Dendritic cell treated with granulocyte-macrophage colony-stimulating factor and Interleukin-4, amounts not matched to agents 40 ng/mL and 50 ng/mL, for 4 days (primary cell): ENCODE data around the gene RNF144B.
"Not testable (repeated sequence)": the region's sequence is repeated elsewhere in the genome, so short reads cannot be mapped to it uniquely, and the experiment has no call there.

Experiments used
- H3K27ac Mint-ChIP-seq: one replicate; pipeline ENCODE4 v1.8.0; 2022; ENCODE audit warnings: mild to moderate bottlenecking, mixed read lengths
- H3K27me3 Mint-ChIP-seq: one replicate; pipeline ENCODE4 v1.8.0; 2022; ENCODE audit warnings: mild to moderate bottlenecking, mixed read lengths
- H3K36me3 Mint-ChIP-seq: one replicate; pipeline ENCODE4 v1.8.0; 2022; ENCODE audit warnings: low read depth, mixed read lengths
- H3K4me1 Mint-ChIP-seq: one replicate; pipeline ENCODE4 v1.8.0; 2022; ENCODE audit warnings: low read depth, mixed read lengths
- H3K4me3 Mint-ChIP-seq: one replicate; pipeline ENCODE4 v1.8.0; 2022; ENCODE audit warnings: mild to moderate bottlenecking, moderate library complexity, mixed read lengths
- H3K9me3 Mint-ChIP-seq: one replicate; pipeline ENCODE4 v1.8.0; 2022; ENCODE audit warnings: mixed read lengths
- intact Hi-C: fragments of 100-400 bp; cut with micrococcal nuclease; formaldehyde crosslinking; loops from one replicate; pipeline ENCODE4 v1.15.0; 2022

The RNF144B gene

DNA sequence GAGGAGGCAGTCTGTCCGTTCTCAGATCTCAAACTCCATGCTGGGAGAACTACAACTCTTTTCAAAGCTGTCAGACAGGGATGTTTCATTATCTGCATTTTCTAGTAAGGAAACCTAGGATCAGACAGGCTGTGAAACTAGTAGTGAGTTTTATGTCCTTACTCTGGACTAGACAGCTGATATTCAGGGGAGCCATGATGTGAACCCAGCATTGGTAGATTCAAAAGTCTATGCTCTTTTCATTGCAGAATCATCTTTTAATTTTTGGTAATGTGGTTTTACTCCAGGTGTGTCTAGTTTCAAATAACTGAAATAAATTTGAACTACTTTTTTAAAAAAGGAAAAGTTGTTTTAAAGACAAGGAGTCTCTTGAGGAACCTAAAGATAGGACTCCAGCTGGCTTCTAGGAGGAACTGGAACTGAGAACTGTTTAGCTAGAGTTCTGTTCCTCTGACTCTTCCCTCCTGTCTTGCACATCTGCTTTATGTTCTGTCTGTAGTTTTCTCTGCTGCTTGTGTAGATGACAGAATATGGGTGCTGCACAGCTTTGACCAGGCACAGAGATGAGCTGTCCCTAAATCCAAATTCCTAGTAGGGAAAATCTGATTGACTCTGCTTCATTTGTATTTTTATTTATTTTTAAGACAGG, 27.8 kb upstream of the RNF144B start:
- Mint-ChIP-seq H3K4me1 (peaks cover 52% of the 10 kb centered on the region), H3K9me3 (no peaks in the 10 kb centered on the region), H3K27me3 (no peaks in the 10 kb centered on the region), H3K4me3 (peak overlapping the region; percentile 2), H3K36me3 (peaks cover 11% of the 10 kb centered on the region), H3K27ac (peak overlapping the region; percentile 93)
- intact Hi-C loops = loop anchor here (1.0 kb wide), 1 partner anchor 9 kb away; no protein-coding TSS in a partner anchor

DNA sequence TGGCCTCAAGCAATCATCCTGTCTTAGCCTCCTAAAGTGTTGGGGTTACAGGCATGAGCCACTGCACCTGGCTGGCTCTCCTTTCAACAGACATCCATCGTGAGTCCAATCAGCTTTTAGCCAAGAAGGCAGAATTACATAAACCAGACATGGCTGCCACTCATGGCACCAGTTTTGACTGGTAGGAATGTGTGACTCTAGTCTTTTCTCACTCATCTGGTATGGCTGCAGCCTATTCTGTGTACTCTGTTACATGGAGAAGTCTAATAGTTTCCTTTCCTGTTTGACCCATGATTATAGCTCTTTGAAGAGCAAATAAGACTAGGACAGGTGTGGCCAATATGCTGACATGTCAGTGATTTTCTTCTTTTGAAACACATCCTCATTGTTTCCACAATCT, 27.0 kb upstream of the RNF144B start:
- H3K9me3 Mint-ChIP-seq = peaks cover 1% of the 10 kb centered on the region
- H3K36me3 Mint-ChIP-seq = peaks cover 11% of the 10 kb centered on the region
- H3K4me3 Mint-ChIP-seq = no peak overlapping the region
- no peaks in the 10 kb centered on the region for H3K27me3 Mint-ChIP-seq
- H3K4me1 Mint-ChIP-seq = peaks cover 51% of the 10 kb centered on the region
- peak overlapping the region; percentile 93 for H3K27ac Mint-ChIP-seq
- intact Hi-C loops = no loop called here

DNA sequence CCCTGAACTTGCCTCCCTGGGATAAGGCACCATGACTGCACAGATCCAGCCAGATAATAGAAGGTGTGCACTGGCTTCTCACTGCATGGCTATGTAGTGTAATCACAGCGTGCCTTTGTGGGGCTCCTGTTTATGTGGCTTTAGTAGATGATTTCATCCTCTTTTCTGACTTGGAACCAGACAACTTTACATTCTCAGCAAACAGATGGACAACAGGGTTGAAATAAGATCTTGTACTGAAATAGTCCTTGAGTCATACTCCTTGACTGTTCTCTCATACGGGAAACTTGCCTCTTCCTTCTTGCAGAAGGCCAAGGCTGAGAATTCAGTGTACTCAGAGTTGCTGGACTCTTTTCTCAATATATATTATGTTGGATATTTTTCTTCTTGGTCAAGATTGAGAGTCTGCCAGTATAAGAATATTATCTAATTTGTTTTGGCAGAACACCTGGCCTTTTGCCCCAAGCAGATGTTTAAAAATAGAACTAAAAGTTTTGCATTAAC, 25.0 kb upstream of the RNF144B start:
- intact Hi-C loops = no loop called here
- Mint-ChIP-seq H3K27me3 (no peaks in the 10 kb centered on the region), H3K27ac (no peak overlapping the region), H3K4me1 (peaks cover 32% of the 10 kb centered on the region), H3K4me3 (no peak overlapping the region), H3K9me3 (peaks cover 9% of the 10 kb centered on the region), H3K36me3 (peaks cover 11% of the 10 kb centered on the region)

DNA sequence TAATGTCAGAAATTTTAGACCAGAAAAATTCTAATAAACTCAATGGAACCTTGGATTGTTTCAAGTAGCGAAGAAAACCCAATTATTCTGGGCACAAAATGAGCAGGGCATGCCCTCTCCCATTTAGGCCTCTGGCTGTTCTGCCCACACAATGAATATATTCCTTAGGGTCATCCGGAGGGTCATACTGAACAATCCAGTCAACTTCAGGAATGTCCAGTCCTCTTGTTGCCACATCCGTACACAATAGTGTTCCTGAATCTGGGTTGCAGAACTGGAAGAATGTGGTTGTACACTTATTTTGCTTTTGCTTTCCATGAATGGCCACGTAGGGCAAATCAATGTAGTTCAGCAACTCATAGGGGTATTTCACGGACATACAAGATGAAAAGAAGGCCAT, 23.4 kb upstream of the RNF144B start:
- Mint-ChIP-seq H3K4me3 (no peak overlapping the region), H3K9me3 (peaks cover 17% of the 10 kb centered on the region), H3K27me3 (no peaks in the 10 kb centered on the region), H3K27ac (no peak overlapping the region), H3K4me1 (peaks cover 20% of the 10 kb centered on the region), H3K36me3 (no peaks in the 10 kb centered on the region)
- intact Hi-C loops = no loop called here

DNA sequence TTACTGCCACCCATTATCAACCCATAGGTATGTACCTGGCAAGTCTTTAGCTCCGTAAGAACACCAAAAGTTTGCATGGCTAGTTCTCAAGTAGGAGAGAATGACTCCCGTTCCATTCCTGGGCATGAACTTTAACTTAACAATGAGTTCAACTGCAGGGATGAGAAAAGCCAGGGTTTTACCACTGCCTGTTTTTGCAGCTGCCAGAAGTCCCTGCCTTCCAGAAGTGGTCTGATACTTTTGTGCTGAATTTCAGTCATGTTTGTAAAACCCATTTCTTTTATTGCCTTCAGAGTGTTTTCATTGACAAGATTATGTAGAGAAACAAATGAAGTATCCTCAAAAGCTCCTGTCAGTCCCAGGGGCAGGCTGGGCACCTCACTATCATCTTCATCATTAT, 22.6 kb upstream of the RNF144B start:
- H3K27me3 Mint-ChIP-seq, H3K36me3 Mint-ChIP-seq, H3K27ac Mint-ChIP-seq, intact Hi-C loops, H3K4me3 Mint-ChIP-seq: not testable (repeated sequence)
- peaks cover 17% of the 10 kb centered on the region for H3K9me3 Mint-ChIP-seq
- H3K4me1 Mint-ChIP-seq = peaks cover 14% of the 10 kb centered on the region

DNA sequence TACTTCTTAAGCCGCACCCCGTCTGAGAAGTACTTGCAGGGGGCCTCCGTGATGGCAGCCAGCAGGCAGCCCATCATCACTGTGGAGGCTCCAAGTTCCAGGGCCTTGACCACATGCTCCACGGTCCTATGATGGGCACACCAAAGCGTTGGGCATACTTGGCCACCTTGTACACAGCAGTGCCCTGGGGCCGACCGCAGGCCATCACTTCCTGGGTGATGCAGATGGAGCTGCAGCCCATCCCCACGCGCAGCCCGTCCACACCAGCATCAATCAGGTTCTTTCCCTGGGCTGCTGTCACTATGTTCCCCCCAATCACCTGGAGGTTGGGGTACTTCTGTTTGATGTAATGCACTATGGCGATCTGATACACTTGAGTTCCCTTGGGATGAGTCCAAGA, 19.8 kb upstream of the RNF144B start:
- no peaks in the 10 kb centered on the region for H3K27me3 Mint-ChIP-seq
- peaks cover 6% of the 10 kb centered on the region for H3K4me1 Mint-ChIP-seq
- peaks cover 17% of the 10 kb centered on the region for H3K9me3 Mint-ChIP-seq
- H3K36me3 Mint-ChIP-seq = no peaks in the 10 kb centered on the region
- intact Hi-C loops = no loop called here
- no peak overlapping the region for H3K4me3 Mint-ChIP-seq
- no peak overlapping the region for H3K27ac Mint-ChIP-seq

DNA sequence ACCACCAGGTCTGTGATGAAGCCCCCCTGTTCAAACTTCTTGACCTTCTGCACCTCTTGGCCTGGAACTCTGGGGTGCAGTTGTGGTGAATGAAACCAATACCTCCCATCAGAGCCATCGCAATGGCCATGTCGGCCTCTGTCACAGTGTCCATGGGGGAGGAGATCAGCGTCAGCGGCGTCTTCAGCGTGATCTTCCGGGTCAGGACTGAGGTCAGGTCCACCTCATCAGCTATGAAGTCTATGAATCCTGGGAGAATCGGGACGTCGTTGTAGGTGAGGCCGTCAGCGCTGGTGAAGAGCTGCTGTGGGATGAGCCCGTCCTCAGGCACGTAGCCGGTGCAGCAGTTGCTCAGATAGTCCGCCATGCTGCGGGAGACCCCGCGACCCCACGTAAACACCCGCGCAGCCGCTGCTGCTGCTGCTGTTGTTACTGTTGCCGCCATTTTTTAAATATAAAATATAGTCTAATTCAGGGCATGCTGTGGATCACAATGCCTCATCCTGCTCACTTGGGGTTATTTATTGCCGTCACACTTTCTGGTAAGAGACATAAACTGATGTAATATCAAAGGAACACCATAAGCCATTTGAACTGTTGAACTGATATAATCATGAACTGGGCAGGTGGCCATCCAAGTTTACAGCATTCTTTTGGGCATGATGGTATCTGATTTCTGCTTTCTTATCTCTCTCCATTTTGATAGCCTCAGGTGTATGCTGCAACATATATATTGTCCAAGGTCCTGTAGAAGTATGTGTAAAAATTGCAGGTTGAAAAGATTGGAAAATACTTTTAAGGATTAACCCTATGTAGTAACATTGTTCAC, 18.7 kb upstream of the RNF144B start:
- no peaks in the 10 kb centered on the region for H3K36me3 Mint-ChIP-seq
- intact Hi-C loops = no loop called here
- peaks cover 6% of the 10 kb centered on the region for H3K4me1 Mint-ChIP-seq
- H3K9me3 Mint-ChIP-seq = peaks cover 17% of the 10 kb centered on the region
- H3K27ac Mint-ChIP-seq = no peak overlapping the region
- no peak overlapping the region for H3K4me3 Mint-ChIP-seq
- no peaks in the 10 kb centered on the region for H3K27me3 Mint-ChIP-seq

DNA sequence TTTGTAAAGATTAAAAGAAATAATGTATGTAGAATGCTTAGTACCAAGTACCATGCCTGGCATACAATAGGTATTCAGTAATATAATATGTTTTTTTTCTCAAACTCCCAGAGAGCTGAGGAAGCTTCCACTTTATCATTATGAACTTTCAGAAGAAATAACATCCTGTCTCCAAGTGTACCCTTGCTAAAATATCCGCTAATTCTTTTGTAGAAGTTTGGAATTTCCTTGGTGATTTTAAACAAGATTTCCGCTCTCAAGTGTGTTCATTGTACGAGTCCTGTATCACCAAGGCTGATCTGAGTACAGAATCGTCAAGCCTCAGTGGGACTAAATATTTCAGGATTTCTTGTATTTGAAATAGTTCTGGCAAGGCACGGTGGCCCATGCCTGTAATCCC, 16.1 kb upstream of the RNF144B start:
- H3K27ac Mint-ChIP-seq = no peak overlapping the region

DNA sequence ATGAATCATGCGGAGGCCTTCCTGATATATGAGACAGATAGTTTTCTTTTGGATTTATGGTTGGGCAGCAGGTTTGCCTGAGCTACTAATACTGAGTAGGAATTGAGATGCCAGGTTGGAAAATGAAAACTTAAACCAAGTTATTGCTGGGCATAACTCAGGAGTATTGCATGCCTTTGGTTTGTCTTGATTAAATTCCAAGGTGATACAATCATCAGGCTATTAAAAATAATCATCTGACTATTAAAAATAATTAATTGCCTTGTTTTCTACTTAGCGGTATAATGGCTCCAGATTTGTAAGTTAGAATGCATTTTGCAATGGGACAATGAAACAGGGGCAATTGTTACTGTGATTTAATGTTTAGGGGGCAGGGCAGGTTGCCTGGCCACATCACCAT, 15.5 kb upstream of the RNF144B start:
- Mint-ChIP-seq H3K27me3 (no peaks in the 10 kb centered on the region), H3K4me1 (peaks cover 6% of the 10 kb centered on the region), H3K4me3 (no peak overlapping the region), H3K9me3 (peaks cover 8% of the 10 kb centered on the region), H3K27ac (no peak overlapping the region), H3K36me3 (no peaks in the 10 kb centered on the region)
- intact Hi-C loops = no loop called here

More for the DNA sequence above, 16.1 kb upstream of the RNF144B start:
- Mint-ChIP-seq H3K9me3 (peaks cover 8% of the 10 kb centered on the region), H3K4me3 (no peak overlapping the region), H3K4me1 (peaks cover 6% of the 10 kb centered on the region), H3K36me3 (no peaks in the 10 kb centered on the region), H3K27me3 (no peaks in the 10 kb centered on the region)
- intact Hi-C loops = no loop called here

DNA sequence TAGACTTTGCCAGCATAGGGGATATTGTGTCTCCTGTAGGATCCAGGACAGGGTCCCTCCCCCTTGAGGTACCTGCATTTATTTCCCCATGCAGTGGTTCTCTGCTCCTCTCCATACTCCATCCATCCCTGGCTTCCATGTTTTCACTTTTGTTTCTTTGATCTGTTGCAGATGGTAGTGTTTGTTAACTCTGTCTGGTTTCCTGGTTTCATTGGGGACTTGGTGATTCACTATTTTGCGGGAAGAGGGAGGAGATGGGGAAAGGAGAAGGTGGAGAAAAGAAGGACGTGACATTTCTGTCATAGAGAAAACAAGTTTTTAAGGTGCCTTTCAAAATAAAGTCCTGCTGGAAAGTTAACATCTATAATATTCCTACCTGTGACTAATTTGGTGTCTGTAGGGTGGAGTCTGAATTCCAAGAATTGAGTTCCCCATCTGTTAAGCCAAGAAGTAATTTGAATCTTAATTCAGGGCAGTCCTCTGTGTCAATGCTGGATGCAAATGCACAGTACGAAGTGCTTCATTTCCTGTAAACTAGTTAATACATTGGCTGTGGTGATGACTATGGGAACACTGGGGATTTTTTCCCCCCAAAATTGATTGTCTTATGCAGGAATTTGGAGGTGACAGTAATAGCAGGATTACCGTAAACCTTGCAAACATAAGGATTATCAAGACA, 6.9 kb upstream of the RNF144B start:
- intact Hi-C loops = loop anchor here (10.0 kb wide), 1 partner anchor 115 kb away; the partner anchor contains the start of gene DEK
- H3K4me1 Mint-ChIP-seq = peaks cover 20% of the 10 kb centered on the region
- no peak overlapping the region for H3K4me3 Mint-ChIP-seq
- no peaks in the 10 kb centered on the region for H3K9me3 Mint-ChIP-seq
- no peaks in the 10 kb centered on the region for H3K27me3 Mint-ChIP-seq
- H3K27ac Mint-ChIP-seq = peak overlapping the region; percentile 2
- no peaks in the 10 kb centered on the region for H3K36me3 Mint-ChIP-seq

DNA sequence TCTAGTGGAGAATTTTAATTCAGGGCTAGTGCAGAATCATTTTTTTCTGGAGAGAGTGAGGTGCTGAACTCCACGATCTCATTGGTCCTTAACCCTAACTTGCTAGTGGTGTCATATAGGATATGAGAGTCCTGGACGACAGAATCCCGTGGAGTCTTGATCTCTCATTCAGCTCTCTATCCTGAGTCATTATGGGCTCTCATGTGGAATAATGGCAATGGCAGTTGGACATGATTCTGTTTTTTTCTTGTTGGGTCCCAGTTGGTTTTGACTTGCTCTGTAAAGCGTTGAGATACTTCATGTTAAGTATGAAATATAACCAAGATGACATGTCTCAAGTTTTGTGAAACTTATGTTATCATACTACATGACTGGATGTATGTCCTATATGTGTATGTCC, 6.3 kb upstream of the RNF144B start:
- no peak overlapping the region for H3K27ac Mint-ChIP-seq
- H3K4me1 Mint-ChIP-seq = peaks cover 20% of the 10 kb centered on the region
- H3K27me3 Mint-ChIP-seq = no peaks in the 10 kb centered on the region
- H3K36me3 Mint-ChIP-seq = no peaks in the 10 kb centered on the region
- intact Hi-C loops = loop anchor here (10.0 kb wide), 1 partner anchor 116 kb away; the partner anchor contains the start of gene DEK
- H3K4me3 Mint-ChIP-seq = no peak overlapping the region
- H3K9me3 Mint-ChIP-seq = no peaks in the 10 kb centered on the region

DNA sequence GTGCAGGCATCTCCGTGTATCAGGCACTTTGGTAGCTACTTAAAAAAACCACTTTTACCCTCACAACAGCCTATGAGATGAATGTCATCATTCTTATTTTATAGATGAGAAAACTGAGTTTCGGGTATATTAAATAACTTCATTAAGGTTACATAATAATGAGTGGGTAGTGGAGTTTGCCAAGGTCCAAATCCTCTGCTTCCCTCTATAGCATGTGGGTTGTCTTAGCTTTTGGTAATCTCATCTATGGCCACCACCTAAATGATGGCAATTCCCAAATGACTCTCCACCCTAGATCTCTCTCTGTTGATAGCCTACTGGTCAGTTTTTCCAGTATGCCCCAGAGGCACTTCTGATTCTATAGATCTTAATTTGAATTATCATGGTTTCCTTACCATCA, 3.7 kb upstream of the RNF144B start:
- Mint-ChIP-seq H3K4me3 (no peak overlapping the region), H3K4me1 (peaks cover 32% of the 10 kb centered on the region), H3K27ac (no peak overlapping the region), H3K9me3 (no peaks in the 10 kb centered on the region), H3K27me3 (no peaks in the 10 kb centered on the region), H3K36me3 (peaks cover 13% of the 10 kb centered on the region)
- intact Hi-C loops = loop anchor here (10.0 kb wide), 1 partner anchor 119 kb away; the partner anchor contains the start of gene DEK

DNA sequence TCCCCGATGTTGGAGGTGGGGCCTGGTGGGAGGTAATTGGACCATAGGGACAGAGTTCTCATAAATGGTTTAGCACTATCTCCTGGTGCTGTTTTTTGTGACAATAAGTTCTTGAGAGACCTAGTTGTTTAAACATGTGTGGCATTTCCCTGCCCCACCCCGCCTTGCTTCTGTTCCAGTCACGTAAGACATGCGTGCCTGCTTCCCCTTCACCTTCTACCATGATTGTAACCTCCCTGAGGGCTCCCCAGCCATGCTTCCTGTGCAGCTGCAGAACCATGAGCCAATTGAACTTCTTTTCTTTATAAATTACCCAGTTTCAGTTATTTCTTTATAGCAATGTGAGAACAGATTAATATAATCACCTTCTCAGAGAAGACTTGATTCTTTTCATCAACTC, 2.5 kb upstream of the RNF144B start:
- Mint-ChIP-seq H3K9me3 (no peaks in the 10 kb centered on the region), H3K4me1 (peaks cover 30% of the 10 kb centered on the region), H3K27me3 (no peaks in the 10 kb centered on the region), H3K4me3 (no peak overlapping the region), H3K36me3 (peaks cover 25% of the 10 kb centered on the region), H3K27ac (no peak overlapping the region)
- intact Hi-C loops = loop anchor here (5.0 to 10.0 kb wide), 3 partner anchors 37 to 120 kb away; partner anchors contain the start of gene DEK
